H4 (cell line): ENCODE data around the gene GALNS. TPM values are rescaled to one million over a fixed set of nuclear protein-coding genes. Genes with fewer than 3 reads are reported as not detected.
A peak's percentile ranks its signal among the peaks of the same experiment; 100 is the strongest.

ENCODE experiments used
- DNase-seq: peaks from one replicate; pipeline ENCODE4 v3.0.0-alpha.2; 2015; ENCODE audit warnings: low spot score
- total RNA-seq: library from RNA; depleted of rRNA; stranded (reverse); fragments of >200 nt; shearing (Covaris generic); gene quantifications from 2 replicates; pipeline ENCODE4 v1.2.3, GENCODE V29; 2014

Gene GALNS
- total RNA-seq, 1 experiment from 2014 or later = 22.7 TPM

DNA sequence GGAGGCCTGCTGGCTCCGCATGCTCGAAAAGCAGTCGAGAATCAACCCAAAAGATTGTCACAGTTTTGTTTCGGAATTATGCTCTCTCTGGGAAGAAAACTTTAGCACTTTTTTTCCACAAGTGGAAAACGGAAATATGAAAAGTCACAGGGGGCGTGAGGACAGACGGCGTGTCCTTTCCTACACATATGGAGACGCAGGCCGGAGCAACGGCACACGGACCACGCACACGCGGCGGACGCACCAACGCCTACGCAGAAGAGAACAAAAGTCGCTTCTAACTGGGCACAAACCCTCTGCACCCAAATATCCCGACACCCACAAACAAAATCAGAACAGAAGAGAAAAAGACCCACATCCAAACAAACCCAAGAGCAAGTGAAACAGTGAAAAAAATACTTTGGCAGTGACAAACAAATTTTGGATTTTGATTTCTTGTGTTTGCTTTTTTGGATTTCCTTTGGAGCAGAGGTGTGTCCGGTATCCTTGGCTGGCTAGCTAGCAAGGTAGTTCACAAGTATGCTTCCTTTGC is 19.0 kb upstream of the GALNS start:
- no peak for DNase-seq

DNA sequence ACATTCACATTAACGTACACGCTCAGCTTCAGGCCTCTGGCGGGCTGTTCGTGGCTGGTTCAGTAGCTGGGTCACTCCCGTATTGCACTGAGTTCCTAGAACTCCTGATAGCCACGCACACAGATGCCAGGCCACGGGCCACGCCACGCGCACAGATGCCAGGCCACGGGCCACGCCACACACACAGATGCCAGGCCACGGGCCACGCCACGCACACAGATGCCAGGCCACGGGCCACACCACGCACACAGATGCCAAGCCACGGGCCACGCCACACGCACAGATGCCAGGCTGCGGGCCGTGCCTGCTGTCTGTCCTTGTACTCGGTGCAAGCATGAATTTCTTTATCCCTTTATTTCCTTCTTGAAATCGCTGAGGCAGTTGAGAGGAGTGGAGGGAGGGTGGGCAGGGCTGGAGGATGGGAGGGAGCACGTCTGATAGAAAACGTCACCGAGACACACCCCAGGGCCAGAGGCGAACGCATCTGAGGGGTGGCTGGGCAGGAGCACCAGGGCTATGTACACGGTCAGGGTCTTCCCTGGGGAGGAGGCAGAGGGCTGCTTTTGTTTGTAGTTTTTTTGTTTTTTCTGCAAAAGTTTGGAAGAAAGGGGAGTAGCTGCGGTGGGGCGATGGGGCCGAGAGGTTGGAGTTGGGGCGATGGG is 18.3 kb upstream of the GALNS start:
- DNase-seq = no peak

DNA sequence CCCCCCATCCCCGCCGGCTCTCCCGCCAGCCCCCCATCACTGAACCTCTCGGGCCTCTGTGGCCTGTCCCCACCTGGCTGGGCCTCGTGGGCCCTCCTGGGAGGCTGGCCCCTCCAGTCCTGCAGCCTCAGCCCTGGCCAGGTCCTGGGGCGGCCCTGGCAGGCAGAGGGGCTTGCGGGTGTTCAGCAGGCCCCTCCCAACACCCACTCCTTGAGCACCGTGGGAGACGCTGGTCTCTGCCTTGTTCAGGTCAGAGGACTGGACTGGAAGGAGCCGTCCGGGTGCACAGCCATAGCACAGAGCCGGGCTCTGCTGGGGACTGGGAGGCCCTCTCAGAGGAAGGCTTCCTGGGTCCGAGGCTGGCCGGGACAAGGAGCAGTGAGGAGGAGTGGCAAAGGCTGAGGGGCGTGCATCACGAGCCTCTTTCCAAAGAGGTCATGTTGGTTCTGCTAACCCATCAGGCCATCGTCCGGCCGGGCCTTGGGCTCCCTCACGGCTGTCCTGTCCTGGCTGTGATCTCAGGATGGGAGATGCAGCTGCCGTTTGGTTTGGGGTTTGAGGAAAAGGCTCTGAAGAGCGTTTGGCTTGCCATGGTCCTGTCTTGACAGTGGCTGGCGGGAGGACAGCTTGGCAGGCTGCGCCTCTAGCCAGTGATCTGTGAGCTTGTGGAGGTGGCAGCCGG is 16.0 kb upstream of the GALNS start:
- DNase-seq = no peak

DNA sequence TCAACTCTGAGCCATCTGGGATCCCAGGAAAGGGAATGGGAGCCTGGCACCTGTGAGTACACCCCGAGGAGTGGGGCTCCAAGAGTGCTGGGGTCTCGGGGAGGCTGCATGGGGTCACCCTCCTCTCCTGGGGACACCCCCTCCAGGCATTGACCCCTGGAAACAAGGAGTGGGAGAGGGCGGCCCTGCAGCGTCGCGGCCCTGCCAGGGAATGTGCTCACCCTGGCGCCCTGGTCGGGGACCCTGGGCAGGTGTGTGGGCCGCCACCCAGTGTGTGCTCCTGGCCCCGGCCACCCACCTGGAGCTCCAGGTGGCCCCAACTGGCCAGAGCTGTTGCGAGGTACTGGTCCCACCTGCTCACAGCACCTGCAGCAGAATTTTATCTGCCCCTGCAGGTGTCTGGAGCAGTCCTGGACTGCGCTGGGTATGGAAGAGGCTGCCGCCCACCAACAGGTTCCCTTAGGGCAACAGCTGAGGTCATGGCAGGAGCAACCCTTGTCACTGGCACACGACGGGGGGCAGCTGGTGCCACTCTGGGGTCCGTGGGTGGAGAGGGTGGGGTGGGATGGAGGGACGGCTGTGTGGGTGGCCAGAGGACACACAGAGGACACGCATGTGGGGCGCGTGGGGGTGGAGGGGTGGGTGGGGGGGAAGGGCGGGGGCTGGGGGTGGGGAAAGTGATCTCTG is 15.1 kb upstream of the GALNS start:
- no peak for DNase-seq

DNA sequence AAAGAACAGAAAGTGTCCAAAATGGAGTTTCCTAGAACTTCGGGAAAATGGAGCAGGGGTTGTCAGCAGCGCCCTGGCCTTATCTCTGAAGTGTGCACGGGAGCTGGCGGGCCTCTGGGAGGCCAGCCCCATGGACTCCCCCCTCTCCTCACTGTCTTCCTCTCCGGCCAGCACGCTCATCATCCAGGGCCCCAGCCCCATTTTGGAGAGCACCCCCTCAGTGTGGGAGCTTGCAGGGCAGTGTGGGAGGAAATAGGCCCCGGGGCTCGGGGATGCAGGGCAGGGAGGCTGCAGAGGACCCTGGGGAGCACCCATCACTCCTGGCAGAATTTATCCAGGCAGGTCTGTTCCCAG is 14.6 kb upstream of the GALNS start:
- DNase-seq = no peak

DNA sequence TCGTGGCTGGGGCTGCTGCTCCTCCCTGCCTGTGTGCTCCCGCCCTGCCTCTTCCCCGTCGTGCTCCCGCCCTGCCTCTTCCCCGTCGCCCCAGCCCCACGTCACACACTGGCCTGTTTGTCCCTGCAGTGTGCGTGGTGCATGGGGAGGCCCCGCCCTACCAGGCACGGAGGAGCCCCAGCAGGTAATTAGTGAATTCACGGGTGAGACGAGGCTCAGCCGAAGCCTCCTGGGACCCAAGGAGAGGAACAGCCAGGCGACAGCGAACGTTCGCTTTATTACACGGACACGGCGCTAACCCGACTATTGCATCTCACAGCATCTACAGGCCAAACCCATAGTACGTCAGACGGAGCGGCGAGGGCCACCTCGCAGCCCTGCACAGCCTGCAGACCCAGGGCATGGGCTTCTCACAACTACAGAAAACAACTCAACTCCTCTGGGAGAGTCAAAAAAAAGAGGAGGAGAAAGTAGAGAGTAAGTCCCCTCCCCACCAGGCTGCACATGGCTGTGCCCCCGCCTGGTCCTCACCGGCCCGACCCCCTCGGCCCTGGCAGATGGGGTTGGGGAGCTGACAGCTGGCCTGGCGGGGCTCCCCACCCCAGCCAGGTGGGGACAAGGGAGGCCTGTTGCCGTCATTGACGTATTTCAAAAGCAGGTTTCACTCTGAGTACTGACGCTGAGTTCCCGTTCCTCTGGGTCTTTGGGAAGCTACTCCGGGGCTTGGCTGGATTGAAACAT is 14.0 kb upstream of the GALNS start:
- DNase-seq = no peak

DNA sequence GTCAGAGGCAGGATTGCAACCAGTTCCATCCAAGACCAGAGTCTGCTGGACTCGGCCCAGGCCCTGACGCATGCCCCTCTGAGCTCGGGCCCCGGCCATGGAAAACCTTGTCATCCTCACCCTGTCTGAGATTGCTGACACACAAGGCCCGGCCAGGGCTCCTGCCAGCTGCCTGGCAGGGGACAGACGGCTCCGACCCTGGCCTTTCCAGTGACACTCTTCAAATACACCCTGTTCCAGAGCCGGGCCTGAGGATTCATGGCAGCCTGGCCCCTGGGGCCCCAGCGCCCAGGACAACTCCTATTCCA is 12.9 kb upstream of the GALNS start:
- no peak for DNase-seq

DNA sequence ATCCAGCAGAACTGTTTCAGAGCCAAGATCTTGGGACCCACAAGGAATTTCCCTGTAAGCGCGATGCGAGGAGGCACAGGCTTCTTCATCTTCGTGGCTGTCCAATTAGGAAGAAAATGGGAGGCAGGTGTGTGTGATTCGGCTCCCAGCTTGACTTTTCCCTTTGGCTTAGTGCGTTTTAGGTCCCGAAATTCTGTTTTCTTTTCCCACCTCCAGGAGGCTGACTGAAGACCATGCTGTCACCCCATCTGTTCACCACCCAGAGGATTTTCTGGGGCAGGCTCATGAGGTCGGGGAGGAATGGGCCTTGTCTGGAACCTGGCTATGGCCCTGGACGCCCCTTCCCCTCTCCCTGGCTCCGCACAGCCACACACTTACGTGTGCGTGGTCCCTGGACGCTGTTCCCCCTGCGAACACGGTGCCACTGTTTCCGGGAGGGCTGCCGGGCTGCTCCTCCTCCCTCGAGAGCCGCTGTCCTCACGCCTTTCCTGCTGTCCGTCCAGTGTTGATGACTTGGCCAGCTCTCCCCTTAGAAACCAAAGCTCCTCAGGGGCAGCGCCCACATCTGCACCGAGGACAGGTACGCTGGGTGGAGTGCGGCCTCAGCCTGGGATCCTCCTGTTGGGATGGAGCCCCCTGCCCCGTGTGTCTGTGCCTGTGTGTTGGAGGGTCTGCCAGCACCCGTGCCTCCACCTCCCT is 12.4 kb upstream of the GALNS start:
- DNase-seq = no peak

DNA sequence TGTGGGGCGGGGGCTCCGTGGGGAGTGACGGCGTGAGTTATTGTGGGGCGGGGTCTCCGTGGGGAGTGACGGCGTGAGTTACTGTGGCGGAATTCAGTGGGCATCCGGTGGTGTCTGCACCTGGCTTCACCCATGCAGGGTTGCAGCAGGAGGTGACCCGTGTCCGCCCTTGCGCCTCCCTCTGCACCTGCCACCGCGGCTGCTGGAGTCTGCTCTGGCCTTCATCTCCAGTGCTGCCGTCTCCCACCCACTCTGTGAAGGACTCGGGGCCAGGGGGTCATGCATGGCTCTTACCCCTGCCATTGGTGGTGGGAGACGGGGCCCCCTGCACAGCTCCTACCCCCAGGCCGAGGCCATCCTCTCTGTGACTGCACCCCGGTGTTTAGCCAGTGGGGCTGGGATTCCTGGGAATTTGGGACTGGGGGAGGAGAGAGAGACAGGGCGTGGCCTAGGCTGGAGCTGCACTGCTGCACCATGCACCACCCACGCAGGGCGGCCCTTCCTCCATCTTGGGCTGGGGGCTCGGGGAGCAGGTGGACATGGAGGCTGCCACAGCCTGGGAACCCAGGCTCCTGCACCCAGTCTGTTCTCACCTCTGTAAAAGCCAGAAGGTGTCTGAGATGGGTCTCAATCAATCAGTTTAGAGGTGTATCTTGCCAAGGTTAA is 11.0 kb upstream of the GALNS start:
- no peak for DNase-seq

DNA sequence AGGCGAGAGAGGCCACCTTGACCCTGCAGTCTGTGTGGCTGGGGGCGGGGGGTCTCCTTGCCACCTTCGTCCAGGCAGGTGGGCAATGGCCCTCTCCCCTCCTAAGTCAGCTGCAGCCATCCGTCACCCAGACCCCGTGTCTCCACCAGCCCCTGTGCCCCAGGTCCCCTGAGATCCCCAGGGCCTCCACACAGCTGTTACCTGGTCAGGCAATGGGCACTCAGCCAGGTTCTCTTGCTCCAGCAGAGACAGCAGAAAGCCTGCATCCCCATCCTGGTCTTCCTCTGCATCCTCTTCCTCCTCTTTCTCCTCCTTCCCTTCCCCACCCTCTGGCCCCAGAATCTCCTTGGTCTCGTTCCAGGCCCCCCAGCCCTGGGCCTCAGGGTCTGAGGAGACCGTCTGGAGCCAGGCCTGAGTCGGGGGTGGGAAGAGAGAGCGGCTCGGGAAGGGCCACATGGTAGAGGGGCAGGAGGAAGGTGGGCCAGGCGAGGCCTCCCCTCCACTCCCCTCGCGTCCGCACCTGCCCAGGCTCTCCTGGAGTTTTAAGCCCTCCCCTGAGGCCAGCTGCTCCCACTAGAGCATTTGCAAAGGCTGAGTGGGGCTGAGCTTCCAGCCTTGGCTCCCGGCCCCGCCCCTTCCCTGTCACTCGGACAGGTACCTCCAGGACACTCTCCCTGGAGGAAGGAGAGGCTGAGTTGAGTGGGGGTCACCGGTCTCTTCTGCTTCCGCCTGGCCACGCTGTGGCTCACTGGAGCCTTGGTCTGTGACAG is 9.6 kb upstream of the GALNS start, which contains the start of gene PABPN1L:
Gene PABPN1L (minus strand): TSS at position 510 of the 770 bp plus-strand sequence. CDS start 54 bp downstream, at position 456.
- DNase-seq = no peak

DNA sequence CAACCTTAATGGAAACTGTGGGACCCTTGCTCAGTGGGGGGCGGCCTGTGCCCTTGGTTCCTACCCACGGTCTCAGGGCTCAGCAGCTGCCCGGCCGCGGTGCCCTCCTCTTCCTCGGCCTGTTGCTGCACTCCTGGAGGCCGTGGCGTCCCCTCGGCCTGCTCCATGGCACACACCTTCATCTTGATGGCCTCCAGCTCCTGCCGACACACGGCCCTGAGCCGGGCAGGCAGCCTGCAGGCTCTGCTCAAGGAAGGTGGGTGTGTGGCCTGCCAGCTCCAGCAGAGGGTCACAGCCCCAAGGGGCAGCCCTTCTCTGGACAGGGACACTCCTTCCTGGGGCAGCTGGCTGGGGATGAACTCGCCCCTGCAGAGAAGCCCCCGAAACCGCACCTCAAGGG is 9.0 kb upstream of the GALNS start:
- DNase-seq = no peak

DNA sequence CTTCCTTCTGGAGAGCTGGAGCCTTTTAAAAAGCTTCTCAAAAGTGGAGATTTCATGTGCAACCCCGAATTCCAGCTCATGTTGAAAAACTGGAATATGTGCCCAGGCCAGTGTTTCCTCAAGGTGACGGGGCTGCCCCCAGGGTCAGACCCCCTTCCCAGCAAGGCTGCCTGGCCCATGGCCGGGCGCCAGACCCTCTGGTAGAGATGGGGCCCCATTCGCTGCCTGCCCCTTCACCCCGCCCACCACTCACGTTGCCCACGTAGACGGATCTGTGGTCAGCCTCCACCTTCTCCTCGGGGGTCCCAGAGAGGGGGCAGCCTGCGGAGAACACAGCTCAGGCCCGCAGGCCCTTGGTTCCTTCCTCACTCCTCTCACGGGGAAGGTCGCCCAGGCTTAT is 8.6 kb upstream of the GALNS start:
- no peak for DNase-seq

DNA sequence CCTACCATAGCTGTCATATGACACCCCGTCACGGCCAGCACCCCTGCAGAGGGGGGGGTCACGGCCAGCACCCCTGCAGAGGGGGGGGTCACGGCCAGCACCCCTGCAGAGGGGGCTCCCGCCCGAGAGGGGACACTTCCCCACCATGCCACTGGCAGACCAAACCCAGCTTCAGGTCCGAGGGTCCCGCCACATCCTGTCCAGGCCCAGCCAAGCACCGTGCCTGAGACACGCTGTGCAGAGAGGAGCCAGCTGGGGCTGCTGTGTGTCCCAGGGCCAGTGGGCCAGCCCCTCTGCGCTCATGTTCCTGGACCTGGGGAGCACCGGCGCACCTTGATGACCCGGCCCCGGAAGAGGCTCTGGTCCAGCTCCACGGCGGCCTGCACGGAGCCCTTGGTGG is 7.8 kb upstream of the GALNS start:
- DNase-seq = no peak

DNA sequence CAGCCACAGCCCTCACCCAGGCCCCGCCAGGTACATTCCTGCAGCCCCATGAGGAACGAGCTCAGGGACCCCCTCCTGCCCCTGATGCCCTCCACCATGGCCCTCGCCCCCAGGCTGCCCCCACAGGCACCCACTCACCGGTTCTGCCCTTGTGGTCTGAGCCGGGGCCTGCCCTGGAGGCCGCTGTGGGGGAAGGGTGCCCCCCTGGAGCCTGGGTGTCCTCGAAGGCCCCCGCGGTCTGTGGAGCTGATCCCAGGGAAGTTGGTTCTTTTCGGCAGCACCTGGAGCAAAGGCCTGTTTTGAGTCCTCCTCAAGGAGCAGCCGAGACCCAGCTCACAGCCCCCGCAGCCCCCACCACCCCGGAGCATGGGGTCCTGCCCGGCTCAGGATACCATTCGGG is 7.4 kb upstream of the GALNS start:
- no peak for DNase-seq

DNA sequence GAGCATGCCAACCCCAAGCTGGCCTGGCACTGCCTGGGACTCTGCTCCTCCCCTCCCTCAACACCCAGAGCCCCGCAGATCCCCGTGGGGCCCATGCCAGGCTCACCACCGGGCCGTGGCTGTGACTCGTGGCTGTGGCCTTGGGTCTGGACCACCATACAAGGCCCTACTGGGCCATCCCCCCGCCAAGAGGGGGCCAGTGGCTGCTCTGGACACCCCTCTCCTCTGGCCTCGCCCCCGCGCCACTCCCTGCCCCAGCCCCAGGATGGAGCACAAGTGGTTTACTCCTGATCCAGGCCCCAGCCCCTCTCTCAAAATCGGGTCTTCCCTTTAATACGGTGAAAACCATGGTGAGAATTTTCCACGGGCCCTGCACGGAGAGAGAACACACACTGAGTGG is 6.7 kb upstream of the GALNS start:
- no peak for DNase-seq

DNA sequence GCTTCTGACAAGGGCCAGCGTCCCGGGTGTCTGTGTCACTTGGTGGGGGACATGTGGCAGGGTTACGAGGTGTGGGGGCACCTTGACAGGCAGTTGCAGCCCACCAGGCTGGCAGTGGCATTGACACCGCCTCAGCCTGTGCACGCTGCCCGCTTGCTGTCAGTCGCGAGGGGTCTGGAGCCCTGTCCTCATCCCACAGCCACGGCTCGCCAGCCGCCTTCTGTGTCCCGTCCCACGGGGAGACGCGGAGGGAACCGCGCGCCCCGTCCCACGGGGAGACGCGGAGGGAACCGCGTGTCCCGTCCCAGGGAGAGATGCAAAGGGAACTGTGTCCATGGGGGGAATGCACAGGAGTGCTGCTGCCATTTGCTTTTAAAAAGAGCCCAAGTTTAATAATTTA is 6.2 kb upstream of the GALNS start:
- DNase-seq = no peak

DNA sequence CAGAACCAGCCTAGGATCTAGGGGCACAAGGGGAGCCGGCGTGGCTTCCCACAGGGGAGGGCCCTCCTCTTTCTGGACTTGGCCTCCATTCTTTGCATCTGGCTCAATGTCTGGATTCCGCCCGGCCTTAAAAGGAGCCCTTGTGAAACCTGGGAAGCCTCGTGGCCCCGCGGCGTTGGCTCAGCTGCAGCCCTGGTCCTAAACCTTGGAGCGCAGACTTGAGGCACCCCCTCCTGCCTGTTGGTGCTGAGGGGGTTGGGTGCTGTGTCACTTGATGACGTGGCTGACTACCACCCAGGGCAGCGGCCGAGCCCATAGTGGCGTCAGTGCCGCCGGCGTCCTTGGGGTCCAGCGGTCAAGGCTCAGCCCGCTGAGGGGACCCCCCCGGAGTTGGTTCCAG is 4.6 kb upstream of the GALNS start:
- no peak for DNase-seq

DNA sequence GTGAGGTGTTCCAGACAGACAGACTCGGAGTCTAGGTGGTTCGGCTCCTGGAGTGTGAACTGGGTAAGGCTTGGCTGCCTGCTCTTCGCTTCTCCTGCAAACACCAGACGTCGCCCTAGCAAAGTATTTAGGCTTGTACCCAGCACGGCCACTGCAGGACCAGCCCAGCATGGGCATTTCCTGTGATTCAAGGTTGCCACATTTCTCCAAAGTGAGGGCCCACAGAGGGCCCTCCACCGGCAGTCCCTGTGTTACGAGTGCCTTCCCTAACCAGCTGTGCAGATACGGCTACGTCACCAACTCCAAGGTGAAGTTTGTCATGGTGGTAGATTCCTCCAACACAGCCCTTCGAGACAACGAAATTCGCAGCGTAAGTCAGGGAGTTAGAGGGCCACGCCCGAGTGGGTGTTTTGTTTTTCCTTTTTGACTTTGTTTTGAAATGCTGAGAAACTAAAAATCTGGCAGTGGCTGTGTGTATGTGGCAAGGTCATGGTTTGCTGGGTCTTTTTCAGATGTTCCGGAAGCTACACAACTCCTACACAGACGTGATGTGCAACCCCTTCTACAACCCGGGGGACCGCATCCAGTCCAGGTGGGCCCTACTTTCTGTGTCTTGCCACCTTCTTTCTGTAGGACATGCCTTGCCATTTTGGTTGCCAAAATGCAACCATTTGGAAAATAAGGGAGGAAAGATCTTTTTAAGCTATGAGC is 2.8 kb upstream of the GALNS start:
- DNase-seq = no peak

DNA sequence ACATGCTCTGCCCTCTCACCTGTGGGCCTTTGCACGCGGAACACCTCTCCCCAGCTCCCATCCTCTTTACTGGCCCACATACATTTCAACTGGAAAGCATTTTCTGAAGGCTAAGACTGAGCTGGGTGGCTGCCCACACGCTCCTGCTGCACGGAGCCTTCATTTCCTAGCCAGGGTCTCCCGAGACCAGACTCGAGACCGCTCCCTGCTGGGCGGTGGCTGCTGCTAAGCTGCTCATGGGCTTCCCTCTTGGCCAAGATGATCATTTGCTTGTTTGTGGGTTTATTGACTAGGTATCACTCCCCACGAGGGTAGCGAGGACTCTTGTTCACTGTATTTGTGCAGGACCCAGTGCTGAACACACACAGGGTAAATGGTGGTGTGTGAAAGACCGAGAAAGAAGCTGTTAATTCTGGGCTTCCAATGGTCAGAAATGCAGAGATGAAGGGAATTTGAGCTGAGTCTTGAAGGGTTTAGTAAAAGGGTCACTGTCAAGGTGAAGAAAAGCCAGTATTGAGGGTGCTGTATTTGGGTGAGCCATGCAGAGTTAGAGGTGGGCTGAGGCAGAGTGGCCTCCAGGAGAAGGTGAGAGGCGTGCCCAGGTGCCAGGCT is 1.1 kb upstream of the GALNS start:
- DNase-seq = peak; percentile 72
